Activated CD8-positive, alpha-beta memory T cell treated with anti-CD3 and anti-CD28 coated beads, Interleukin-2, amount 50 U/mL, for 1 hour (primary cell): Measurements from ENCODE around the gene FAM25A.
"Not testable (repeated sequence)": the region's sequence is repeated elsewhere in the genome, so short reads cannot be mapped to it uniquely, and the experiment has no call there.

Experiments used
- DNase-seq: peaks from one replicate; pipeline ENCODE4 v3.0.0-alpha.2; 2020; ENCODE audit errors: extremely low read depth

Gene FAM25A

DNA sequence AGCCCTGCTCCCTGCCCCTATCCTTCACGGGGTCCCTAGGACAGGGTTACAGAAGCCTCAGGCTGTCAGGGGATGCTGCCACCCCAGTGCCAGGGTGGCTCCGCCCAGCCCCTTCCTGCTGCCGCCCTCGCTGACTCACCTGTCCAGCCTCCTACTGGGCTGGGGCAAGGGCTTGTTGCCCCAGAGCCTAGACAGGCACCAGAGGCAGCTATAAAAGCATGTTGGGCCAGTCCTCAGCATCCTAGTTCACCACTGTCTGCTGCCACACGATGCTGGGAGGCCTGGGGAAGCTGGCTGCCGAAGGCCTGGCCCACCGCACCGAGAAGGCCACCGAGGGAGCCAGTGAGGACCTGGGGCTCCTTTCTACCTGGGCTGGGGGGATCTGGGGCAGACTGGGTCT lies at the start of gene FAM25A:
TSS of gene FAM25A (plus strand) at position 239 of the 400 bp plus-strand sequence. CDS start at position 270, 31 bp downstream.
- not testable (repeated sequence) for DNase-seq

DNA sequence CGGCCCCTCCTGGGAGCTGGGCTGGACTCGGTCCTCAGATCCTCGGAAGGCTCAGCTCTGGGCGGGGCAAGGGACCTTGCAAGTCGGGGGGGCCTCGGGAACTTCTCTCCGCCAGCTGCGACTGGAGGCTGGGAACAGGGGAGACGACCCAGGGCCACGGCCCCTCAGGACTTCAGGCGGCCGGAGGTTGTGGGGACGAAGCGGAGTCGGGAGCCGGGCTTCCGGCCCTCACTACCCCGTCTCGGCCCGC lies 49.2 kb upstream of the FAM25A start:
- no peak for DNase-seq

DNA sequence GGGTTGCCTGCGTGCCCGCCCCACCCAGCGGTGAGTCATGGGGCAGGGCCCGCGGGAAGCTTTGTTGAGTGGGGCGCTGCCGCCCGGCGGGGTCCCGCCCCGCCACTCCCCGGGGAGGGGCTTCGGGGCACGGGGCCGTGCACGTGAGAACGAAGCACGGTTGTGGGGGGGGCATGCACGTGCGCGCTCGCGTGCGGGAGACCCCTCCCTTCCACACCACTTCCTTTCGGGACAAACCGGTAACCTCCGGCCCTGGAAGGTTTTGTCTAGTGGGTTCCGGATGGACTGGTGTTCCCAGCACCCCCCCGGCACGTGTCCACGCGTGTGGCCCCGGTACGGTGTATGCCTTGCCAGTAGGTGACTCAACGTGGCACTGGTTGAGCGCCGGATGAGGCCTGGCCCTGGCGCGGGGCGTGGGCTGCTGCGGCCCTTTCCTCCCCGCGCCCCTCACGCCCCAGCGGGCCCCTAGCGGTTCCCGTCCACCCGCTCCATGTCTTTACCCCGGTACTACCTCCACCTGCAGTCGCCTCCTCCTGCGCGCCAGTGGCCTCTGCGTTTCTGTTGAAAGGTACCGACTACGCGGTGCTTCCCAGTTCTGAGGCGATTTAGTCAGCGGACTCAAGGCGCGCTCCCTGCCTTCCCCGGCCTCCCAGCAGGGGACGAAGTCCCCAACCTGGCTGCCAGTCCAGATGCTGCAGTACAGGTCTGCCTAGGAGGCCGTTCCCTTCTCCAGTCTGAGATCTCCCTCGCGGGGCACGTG lies 48.7 kb upstream of the FAM25A start:
- peak; percentile 64 for DNase-seq

DNA sequence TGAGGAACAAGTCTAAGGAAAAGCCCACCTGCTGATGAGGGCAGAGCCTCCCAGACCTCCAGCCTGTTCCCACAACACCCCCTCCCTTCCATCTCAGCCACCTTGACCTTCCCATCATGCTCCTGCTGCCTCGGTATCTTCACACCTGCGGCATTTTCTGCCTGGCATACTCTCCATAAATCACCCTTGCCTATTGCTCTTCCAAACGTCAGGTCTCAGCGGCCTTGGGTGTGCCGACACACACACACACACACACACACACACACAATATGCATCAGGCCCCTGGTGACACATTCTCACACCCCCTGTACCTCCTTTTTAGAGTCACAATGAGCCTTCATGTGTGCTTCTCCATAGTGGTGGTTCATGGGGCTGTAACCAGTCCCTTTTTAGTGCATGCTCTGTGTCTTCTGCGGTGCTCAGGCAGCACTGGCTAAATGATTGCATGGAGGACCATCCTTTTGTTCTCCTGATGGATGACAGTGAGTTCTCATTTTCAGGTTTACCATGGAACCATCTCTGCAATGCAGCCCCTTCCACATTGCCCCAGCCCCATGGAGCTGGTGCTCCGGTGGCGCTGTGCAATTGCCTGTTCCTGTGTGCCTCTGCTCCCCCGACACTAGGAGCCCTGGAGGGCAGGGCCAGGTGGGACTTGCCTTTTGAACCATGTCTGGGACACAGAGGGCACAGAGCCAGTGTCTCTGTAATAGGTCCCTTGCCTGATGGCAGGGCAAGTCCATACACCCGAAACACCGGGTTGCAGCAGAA lies 47.3 kb upstream of the FAM25A start:
- DNase-seq: no peak

DNA sequence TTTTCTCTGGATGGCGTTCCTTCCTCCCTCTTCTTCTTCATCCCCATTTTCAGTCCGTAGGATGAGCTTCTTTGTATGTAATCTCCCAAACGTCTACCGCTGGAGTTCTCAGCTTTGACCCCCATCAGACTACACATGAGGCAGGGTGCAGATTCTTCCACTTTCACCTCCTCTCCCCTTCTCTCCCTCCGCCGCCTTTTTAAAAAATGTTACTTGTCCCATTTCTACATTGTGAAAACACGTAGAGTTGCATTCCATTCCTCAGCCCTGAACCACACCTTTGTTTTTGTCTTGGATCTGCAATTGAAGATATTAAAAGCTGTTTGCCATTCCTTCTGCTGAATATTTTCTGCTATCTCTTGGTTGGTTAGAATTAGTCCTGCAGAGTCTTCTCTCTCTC lies 45.6 kb upstream of the FAM25A start:
- DNase-seq: no peak

DNA sequence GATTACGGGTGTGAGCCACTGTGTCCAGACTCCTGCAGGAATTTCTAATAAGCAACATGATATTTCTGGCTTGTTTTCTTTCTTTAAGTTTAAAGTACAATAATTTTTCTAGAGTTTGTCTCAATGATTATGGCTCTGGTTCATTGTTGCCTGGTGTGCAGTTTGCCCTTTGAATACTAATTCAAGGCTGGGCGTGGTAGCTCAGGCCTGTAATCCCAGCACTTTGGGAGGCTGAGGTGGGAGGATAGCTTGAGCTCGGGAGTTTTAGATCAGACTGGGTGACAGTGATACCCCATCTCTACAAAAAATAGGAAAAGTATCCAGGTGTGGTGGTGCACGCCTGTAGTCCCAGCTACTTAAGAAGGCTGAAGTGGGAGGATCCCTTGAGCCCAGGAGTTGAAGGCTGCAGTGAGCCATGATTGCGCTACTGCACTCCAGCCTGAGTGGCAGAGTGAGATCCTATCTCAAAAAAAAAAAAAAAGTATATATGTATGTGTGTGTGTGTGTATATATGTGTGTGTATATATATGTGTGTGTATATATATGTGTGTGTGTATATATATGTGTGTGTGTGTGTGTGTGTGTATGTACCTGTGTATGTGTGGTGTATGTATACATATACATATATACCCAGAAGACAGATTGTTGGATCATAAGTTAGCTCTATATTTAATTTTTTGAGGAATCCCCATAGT lies 43.6 kb upstream of the FAM25A start:
- no peak for DNase-seq

DNA sequence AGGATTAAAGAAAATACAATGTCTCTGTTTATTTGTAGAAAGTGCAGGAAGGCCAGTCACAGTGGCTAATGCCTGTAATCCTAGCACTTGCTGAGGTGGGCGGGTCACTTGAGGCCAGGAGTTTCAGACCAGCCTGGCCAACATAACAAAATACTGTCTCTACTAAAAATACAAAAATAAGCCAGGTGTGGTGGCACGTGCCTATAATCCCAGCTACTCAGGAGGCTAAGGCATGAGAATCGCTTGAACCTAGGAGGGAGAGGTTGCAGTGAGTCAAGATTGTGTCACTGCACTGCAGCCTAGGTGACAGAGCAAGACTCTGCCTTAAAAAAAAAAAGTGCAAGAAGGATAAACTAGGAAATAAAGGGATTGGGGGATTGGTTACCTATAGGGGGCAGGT lies 41.6 kb upstream of the FAM25A start:
- not testable (repeated sequence) for DNase-seq

DNA sequence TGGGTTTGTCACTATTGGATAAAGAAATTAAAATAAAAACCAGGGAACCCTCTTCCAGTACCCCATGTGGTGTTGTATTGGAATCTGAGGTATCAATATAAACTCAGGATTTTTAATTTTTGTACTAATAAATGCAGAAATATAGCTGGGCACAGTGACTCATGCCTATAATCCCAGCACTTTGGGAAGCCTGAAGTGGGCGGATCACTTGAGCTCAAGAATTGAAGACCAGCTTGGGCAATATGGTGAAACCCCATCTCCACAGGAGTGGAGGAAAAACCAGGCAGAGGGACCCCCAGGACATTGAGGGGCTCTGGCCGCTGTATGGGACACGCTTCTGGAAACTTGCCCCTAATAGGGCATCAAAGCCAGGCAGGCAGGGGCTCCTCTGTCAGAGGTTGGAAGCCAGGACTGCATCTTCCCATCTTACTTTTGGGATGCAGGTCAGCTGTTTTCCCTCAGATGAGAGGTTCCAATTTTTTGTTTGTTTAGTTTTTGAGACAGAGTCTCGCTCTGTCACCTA lies 40.7 kb upstream of the FAM25A start:
- DNase-seq: no peak

DNA sequence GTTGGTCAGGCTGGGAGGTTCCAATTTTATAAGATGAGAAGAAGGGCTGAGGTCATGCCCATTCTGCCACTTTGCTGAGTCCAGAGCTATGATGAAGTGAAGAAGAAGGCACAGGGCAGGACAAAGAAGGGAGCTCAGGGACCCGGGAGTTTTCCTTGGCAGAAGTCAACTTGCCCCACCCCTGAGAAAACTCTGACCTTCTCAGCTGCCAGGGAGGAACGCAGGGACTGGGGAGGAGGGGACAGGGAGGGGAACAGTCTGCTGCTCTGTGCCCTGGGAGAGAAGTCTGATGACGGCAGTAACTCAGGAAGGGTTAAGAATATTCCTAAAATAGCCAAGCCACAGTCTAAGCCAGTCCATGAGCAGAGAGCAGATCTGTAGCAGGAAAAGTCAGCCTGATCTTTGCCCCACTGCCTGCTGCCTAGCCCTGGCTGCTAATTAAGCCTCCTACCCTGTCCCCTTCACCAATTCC lies 40.1 kb upstream of the FAM25A start:
- DNase-seq: no peak

DNA sequence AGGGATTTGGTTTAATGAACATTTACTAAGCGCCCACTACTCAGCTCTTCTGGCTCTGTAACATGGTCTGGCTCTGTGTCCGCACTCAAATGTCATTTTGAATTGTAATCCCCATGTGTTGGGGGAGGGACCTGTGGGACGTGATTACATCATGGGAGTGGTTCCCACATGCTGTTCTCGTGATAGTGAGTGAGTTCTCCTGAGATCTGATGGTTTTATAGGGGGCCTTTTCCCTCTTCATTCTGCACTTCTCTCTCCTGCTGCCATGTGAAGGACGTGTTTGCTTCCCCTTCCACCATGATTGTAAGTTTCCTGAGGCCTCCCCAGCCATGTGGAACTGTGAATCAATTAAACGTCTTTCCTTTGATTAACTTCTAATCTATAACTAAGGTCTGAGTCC lies 39.1 kb upstream of the FAM25A start:
- not testable (repeated sequence) for DNase-seq

DNA sequence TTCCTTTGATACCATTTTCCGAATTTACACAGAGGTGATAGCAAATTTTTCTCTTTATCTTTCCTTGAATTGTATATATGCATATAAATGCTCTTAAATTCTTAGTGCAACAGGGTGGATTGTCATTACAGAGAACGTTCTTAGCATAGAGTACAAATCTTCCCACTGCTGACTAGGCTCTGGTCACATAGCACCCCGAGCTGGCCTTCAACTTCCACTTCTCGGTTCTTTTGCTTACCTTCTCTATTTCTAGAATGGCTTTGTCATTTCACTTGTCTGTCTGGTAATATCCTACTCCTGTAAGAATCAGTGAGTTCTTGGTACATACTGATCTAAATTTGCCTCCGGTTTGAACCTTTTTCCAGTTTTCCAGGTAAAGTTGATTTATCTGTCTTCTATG lies 38.4 kb upstream of the FAM25A start:
- DNase-seq: no peak

DNA sequence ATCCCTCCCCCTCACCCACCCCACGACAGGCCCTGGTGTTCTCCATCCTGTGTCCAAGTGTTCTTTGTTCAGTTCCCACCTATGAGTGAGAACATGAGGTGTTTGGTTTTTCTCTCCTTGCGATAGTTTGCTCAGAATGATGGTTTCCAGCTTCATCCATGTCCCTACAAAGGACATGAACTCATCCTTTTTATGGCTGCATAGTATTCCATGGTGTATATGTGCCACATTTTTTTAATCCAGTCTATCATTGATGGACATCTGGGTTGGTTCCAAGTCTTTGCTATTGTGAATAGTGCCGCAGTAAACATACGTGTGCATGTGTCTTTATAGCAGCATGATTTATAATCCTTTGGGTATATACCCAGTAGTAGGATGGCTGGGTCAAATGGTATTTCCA lies 35.6 kb upstream of the FAM25A start:
- not testable (repeated sequence) for DNase-seq

DNA sequence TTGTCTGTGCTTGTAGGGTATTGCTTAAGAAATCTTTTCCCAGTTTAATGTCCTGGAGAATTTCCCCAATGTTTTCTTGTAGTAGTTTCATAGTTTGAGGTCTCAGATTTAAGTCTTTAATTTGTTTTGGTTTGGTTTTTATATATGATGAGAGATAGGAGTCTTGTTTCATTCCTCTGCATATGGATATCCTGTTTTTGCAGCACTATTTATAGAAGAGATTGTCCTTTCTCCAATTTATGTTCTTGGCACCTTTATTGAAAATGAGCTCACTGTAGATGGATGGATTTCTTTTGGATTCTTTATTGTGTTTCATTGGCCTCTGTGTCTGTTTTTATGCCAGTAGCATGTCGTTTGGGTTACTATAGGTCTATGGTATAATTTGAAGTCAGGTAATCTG lies 31.6 kb upstream of the FAM25A start:
- DNase-seq: no peak

DNA sequence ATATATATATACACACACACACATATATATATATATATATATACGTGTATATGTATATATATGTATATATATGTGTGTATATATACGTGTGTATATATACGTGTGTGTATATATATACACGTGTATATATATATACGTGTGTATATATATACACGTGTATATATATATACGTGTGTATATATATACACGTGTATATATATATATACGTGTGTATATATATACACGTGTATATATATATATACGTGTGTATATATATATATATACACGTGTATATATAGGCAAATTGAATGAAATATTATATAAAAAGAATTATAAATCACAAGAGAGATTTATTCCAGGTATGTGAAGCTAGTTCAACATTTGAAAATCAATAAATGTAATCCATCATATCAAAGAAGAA lies 28.7 kb upstream of the FAM25A start:
- DNase-seq: not testable (repeated sequence)

DNA sequence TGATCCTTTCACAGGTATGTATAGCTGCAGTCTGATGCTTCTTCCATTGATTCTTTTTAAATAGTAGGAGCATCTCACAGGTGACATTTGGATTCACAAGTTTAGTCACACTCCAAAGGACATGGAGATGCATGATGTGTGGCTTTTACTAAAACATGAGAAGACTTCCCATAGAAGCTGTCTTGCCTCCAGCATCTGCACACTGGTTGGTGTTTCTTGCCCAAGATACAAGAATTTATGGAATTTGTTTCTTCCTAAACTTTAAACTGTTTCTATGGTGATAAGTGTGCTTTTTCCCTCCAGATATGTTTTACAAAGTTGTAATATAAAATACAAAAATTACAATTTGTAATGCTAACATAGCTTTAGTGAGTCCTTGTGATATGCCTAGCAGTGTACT lies 27.6 kb upstream of the FAM25A start:
- no peak for DNase-seq

DNA sequence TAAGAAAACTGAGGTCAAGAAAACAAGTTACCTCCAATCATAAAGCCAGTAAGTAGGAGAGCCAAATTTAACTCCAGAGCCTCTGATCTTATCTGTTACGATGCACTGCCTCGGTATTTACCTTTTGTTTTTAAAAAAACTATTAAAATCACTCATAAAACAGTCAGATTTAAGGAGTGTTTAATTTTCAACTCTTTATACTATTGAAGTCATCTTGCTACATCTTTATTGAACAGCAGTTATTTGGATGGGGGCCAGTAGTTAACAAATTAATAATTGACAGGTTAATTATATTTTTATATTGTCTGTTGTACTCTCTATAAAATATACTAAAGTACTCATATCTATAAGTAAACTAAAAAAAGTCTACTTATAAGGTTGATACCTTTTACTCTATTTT lies 27.2 kb upstream of the FAM25A start:
- DNase-seq: no peak

DNA sequence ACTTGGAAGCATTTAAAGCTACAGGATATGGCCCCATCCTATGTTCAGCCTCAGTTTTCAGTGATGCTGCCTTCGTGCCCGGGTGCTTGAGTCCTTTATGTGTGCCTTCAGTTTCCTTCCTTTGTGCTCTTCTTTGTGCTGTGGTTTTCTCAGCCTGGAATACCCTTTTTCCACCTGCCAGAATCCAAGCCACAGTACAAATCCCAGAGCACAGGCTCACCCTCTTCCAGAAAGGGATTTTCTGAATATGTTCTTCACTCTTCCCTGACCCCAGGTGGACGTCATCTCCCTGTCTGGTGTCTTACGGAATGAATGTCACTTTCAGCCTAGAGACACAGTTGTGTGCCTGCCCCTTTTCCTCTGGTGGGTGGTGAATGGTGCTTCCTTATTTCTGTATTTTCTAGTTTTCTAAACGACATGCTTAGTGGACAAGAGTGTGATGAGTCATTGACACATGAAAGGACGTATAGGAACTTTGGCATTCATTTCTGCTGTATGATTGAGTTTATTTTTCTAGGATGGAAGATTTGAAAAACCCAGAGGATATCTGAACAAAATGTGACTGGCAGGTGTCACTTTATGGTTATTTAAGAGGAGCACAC lies 20.2 kb upstream of the FAM25A start:
- DNase-seq: not testable (repeated sequence)

DNA sequence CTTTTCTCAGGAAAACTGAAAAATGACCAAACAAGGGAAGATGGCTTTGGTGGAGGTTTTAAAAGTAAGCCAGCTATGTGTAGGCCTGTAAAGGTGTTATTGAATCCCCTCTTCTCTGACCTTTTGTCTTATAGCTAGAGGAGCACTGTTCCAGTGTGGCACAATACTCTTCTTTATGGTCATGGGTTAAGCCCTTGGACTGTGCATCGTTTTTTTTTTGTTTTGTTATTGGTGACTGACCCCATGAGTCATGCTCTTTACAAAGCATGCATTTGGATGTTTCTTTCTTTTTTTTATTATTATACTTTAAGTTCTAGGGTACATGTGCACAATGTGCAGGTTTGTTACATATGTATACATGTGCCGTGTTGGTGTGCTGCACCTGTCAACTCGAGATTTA lies 19.6 kb upstream of the FAM25A start:
- no peak for DNase-seq

DNA sequence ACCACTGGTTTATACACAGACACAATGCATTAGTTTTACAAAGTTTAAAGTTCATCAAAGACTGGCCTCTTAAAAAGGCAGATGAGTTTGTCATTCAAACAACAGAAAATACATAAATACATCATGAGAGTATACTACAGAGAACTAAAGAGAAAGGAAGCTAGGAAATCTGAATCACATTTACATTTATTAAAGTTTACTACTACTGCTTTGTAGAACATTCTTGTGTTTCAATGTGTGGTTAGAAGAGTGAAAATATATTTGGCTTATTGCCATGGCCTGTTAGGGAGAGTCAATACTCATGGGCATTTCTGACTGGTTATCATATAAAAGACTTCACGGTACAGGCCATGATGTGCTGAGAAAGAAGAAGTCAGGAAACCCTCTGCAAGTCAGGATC lies 13.0 kb upstream of the FAM25A start:
- DNase-seq: not testable (repeated sequence)

DNA sequence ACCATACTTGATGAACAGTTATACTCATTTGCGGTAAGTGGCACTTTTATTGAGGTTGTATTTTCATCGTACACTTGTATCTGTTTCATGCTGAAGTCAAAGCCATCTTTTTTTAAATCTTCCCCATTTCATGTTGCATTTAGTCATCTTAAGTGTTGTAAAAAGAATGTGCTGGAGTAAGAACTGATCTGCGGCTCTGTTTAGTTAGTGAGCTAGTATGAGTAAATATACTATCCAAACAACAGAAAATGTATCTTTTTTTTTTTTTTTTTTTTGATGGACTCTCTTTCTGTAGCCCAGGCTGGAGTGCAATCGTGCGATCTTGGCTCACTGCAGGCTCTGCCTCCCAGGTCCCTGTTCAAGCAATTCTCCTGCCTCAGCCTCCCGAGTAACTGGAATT lies 12.4 kb upstream of the FAM25A start:
- DNase-seq: not testable (repeated sequence)

DNA sequence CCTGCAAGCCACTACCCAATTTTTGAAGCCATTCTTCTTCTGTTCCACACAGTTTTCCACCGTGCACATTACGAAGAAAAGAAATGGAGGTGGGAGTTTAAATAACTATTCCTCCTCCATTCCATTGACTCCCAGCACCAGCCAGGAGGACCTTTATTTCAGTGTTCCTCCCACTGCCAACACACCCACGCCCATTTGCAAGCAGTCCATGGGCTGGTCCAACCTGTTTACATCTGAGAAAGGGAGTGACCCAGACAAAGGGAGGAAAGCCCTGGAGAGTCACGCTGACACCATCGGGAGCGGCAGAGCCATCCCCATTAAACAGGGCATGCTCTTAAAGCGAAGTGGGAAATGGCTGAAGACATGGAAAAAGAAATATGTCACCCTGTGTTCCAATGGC lies 11.8 kb upstream of the FAM25A start:
- not testable (repeated sequence) for DNase-seq

DNA sequence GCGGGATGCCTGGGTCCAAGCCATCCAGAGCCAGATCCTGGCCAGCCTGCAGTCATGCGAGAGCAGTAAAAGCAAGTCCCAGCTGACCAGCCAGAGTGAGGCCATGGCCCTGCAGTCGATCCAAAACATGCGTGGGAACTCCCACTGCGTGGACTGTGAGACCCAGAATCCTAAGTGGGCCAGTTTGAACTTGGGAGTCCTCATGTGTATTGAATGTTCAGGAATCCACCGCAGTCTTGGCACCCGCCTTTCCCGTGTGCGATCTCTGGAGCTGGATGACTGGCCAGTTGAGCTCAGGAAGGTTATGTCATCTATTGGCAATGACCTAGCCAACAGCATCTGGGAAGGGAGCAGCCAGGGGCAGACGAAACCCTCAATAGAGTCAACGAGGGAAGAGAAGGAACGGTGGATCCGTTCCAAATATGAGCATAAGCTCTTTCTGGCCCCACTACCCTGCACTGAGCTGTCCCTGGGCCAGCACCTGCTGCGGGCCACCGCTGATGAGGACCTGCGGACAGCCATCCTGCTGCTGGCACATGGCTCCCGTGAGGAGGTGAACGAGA lies 10.9 kb upstream of the FAM25A start:
- DNase-seq: not testable (repeated sequence)
